ENCODE results near the gene MAP1A.
"Not testable (repeated sequence)": the region's sequence is repeated elsewhere in the genome, so short reads cannot be mapped to it uniquely, and the experiment has no call there.

The MAP1A gene

GRCh38 chr15:43529587-43530345 is 12.4 kb downstream of the MAP1A start:
- no peak for DNase-seq (ENCODE audit: low read depth)

- no peak for DNase-seq (ENCODE audit: low read depth)
Measured at GRCh38 chr15:43531018-43531670, 13.7 kb downstream of the MAP1A start.

GRCh38 chr15:43532826-43533225 is 15.4 kb downstream of the MAP1A start:
- DNase-seq (ENCODE audit: low read depth), result not testable (repeated sequence)

- no peak for DNase-seq (ENCODE audit: low read depth)
Measured at GRCh38 chr15:43534897-43535296, 17.5 kb downstream of the MAP1A start.

GRCh38 chr15:43538091-43538490 is 20.7 kb downstream of the MAP1A start:
- DNase-seq (ENCODE audit: low read depth), result no peak

GRCh38 chr15:43541785-43542184 is 24.4 kb downstream of the MAP1A start:
- DNase-seq (ENCODE audit: low read depth), result no peak

- no peak for DNase-seq (ENCODE audit: low read depth)
Measured at GRCh38 chr15:43544266-43544665, 26.9 kb downstream of the MAP1A start.

- DNase-seq (ENCODE audit: low read depth), result no peak
Measured at GRCh38 chr15:43545426-43545825, 28.0 kb downstream of the MAP1A start.

GRCh38 chr15:43547539-43547938 is 30.1 kb downstream of the MAP1A start:
- DNase-seq (ENCODE audit: low read depth), result no peak

GRCh38 chr15:43550527-43551363 is 33.3 kb downstream of the MAP1A start:
- DNase-seq (ENCODE audit: low read depth), result no peak

GRCh38 chr15:43552256-43552655 is 34.8 kb downstream of the MAP1A start:
- no peak for DNase-seq (ENCODE audit: low read depth)

GRCh38 chr15:43552986-43553385 is 35.6 kb downstream of the MAP1A start:
- DNase-seq (ENCODE audit: low read depth), result no peak

GRCh38 chr15:43562753-43563152 is 45.3 kb downstream of the MAP1A start:
- not testable (repeated sequence) for DNase-seq (ENCODE audit: low read depth)

- not testable (repeated sequence) for DNase-seq (ENCODE audit: low read depth)
Measured at GRCh38 chr15:43563793-43564192, 46.4 kb downstream of the MAP1A start.

GRCh38 chr15:43566615-43567014 is 49.2 kb downstream of the MAP1A start:
- not testable (repeated sequence) for DNase-seq (ENCODE audit: low read depth)

GRCh38 chr15:43574607-43575006 is 57.2 kb downstream of the MAP1A start:
- not testable (repeated sequence) for DNase-seq (ENCODE audit: low read depth)

Measured in stimulated activated CD8-positive, alpha-beta memory T cell treated with anti-CD3 and anti-CD28 coated beads, Interleukin-7, amount 100 ng/mL, for 24 hours (primary cell).